OCI-LY1 (cell line): ENCODE measurements around the gene PAX9.

ENCODE experiments used
- H2AFZ ChIP-seq: fragments of 200-600 bp; sonication (generic), shearing (Covaris generic); 2 replicates; pipeline ENCODE4 v1.6.0; 2014; ENCODE audit warnings: antibody characterized with exemption, mild to moderate bottlenecking, low read length
- H3F3A ChIP-seq: fragments of 200-600 bp; sonication (generic), shearing (Covaris generic); 2 replicates; pipeline ENCODE4 v1.6.0; 2014; ENCODE audit warnings: mild to moderate bottlenecking, antibody characterized with exemption, low read length, moderate library complexity; ENCODE audit not compliant: insufficient read depth
- H3K27ac ChIP-seq: fragments of 200-600 bp; sonication (generic); 2 replicates; pipeline ENCODE4 v1.5.1; 2014; ENCODE audit warnings: low read length, mixed run types, mild to moderate bottlenecking, low read depth; ENCODE audit not compliant: poor library complexity, severe bottlenecking
- H3K27me3 ChIP-seq: fragments of 200-600 bp; sonication (generic); 2 replicates; pipeline ENCODE4 v1.6.0; 2014; ENCODE audit warnings: antibody characterized with exemption, mild to moderate bottlenecking, low read length, moderate library complexity; ENCODE audit not compliant: insufficient read depth
- H3K36me3 ChIP-seq: fragments of 200-600 bp; sonication (generic); 2 replicates; pipeline ENCODE4 v1.6.1; 2014; ENCODE audit warnings: mild to moderate bottlenecking, antibody characterized with exemption, low read length, moderate library complexity, mixed read lengths; ENCODE audit not compliant: insufficient read depth
- H3K4me1 ChIP-seq: fragments of 200-600 bp; sonication (generic); 2 replicates; pipeline ENCODE4 v1.5.1; 2014; ENCODE audit warnings: mild to moderate bottlenecking, low read length, moderate library complexity; ENCODE audit not compliant: insufficient read depth, severe bottlenecking
- H3K4me2 ChIP-seq: fragments of 200-600 bp; sonication (generic), shearing (Covaris generic); 2 replicates; pipeline ENCODE4 v1.6.1; 2014; ENCODE audit warnings: low read length
- H3K4me3 ChIP-seq: fragments of 200-600 bp; sonication (generic); 2 replicates; pipeline ENCODE4 v1.5.1; 2014; ENCODE audit warnings: low read length, low read depth, mild to moderate bottlenecking, mixed read lengths; ENCODE audit not compliant: poor library complexity, severe bottlenecking
- H3K79me2 ChIP-seq: fragments of 200-600 bp; shearing (Covaris generic); 2 replicates; pipeline ENCODE4 v1.6.1; 2016; ENCODE audit warnings: mixed run types, low read length, mixed read lengths; ENCODE audit not compliant: insufficient read depth
- H3K9ac ChIP-seq: fragments of 200-600 bp; sonication (generic), shearing (Covaris generic); 2 replicates; pipeline ENCODE4 v1.6.1; 2014; ENCODE audit warnings: mild to moderate bottlenecking, low read length, mixed read lengths
- H3K9me2 ChIP-seq: fragments of 200-600 bp; sonication (generic), shearing (Covaris generic); 2 replicates; pipeline ENCODE4 v1.6.1; 2014; ENCODE audit warnings: low read depth, mild to moderate bottlenecking, low read length, mixed read lengths
- H3K9me3 ChIP-seq: fragments of 200-600 bp; shearing (Covaris generic); 2 replicates; pipeline ENCODE4 v1.6.1; 2014; ENCODE audit warnings: low read length, mixed read lengths
- H4K20me1 ChIP-seq: fragments of 200-600 bp; sonication (generic), shearing (Covaris generic); 2 replicates; pipeline ENCODE4 v1.6.0; 2016; ENCODE audit warnings: mild to moderate bottlenecking, low read length; ENCODE audit not compliant: insufficient read depth
- EZH2 ChIP-seq: fragments of 200-600 bp; sonication (generic), shearing (Covaris generic); IDR thresholded peaks from 2 replicates; pipeline ENCODE4 v1.8.0; 2017; ENCODE audit warnings: borderline replicate concordance, mixed run types, mild to moderate bottlenecking, antibody characterized with exemption, low read length, moderate library complexity, mixed read lengths
- TF ChIP-seq, protein P1 (sequence below): fragments of 200-600 bp; sonication (generic), shearing (Covaris generic); IDR thresholded peaks from 2 replicates; pipeline ENCODE4 v1.5.1; 2017; ENCODE audit warnings: mild to moderate bottlenecking, antibody characterized with exemption, low read length, moderate library complexity, mixed read lengths

Gene PAX9

GRCh38 chr14:36647824-36648753 lies 13.6 kb upstream of the PAX9 start:
- H3K4me2 ChIP-seq: no peak overlapping the region
- H2AFZ ChIP-seq: no peak overlapping the region
- no peak overlapping the region for H3K27ac ChIP-seq
- no peaks in the 10 kb centered on the region for H3K9me3 ChIP-seq
- no peaks in the 10 kb centered on the region for H3F3A ChIP-seq
- no peaks in the 10 kb centered on the region for H3K4me1 ChIP-seq
- H4K20me1 ChIP-seq: no peaks in the 10 kb centered on the region
- H3K79me2 ChIP-seq: no peaks in the 10 kb centered on the region
- no peaks in the 10 kb centered on the region for H3K27me3 ChIP-seq
- no peaks in the 10 kb centered on the region for H3K9me2 ChIP-seq
- H3K36me3 ChIP-seq: no peaks in the 10 kb centered on the region
- no peak overlapping the region for H3K4me3 ChIP-seq
- no peak overlapping the region for H3K9ac ChIP-seq
- no peak for TF ChIP-seq EZH2
- TF ChIP-seq, protein P1, sequence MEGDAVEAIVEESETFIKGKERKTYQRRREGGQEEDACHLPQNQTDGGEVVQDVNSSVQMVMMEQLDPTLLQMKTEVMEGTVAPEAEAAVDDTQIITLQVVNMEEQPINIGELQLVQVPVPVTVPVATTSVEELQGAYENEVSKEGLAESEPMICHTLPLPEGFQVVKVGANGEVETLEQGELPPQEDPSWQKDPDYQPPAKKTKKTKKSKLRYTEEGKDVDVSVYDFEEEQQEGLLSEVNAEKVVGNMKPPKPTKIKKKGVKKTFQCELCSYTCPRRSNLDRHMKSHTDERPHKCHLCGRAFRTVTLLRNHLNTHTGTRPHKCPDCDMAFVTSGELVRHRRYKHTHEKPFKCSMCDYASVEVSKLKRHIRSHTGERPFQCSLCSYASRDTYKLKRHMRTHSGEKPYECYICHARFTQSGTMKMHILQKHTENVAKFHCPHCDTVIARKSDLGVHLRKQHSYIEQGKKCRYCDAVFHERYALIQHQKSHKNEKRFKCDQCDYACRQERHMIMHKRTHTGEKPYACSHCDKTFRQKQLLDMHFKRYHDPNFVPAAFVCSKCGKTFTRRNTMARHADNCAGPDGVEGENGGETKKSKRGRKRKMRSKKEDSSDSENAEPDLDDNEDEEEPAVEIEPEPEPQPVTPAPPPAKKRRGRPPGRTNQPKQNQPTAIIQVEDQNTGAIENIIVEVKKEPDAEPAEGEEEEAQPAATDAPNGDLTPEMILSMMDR: no peak

- H3K4me2 ChIP-seq: no peak overlapping the region
These were observed 11.6 kb upstream of the PAX9 start for GRCh38 chr14:36649872-36650650.

GRCh38 chr14:36652542-36653201 lies 9.0 kb upstream of the PAX9 start:
- Histone ChIP-seq H2AFZ (no peak overlapping the region), H4K20me1 (no peaks in the 10 kb centered on the region), H3K27me3 (no peaks in the 10 kb centered on the region)

More at GRCh38 chr14:36649872-36650650, 11.6 kb upstream of the PAX9 start:
- H3K9me3 ChIP-seq: no peaks in the 10 kb centered on the region
- no peaks in the 10 kb centered on the region for H3K4me1 ChIP-seq
- no peaks in the 10 kb centered on the region for H3K79me2 ChIP-seq
- no peak overlapping the region for H2AFZ ChIP-seq
- no peaks in the 10 kb centered on the region for H4K20me1 ChIP-seq
- H3K4me3 ChIP-seq: no peak overlapping the region
- no peak for TF ChIP-seq EZH2
- TF ChIP-seq, protein P1: no peak
- H3K9me2 ChIP-seq: no peaks in the 10 kb centered on the region
- no peaks in the 10 kb centered on the region for H3K27me3 ChIP-seq
- H3K9ac ChIP-seq: no peak overlapping the region
- no peaks in the 10 kb centered on the region for H3K36me3 ChIP-seq
- H3K27ac ChIP-seq: no peak overlapping the region
- no peaks in the 10 kb centered on the region for H3F3A ChIP-seq

More at GRCh38 chr14:36652542-36653201, 9.0 kb upstream of the PAX9 start:
- Histone ChIP-seq H3K9me3 (no peaks in the 10 kb centered on the region), H3K4me3 (no peak overlapping the region), H3F3A (no peaks in the 10 kb centered on the region), H3K9ac (no peak overlapping the region), H3K27ac (no peak overlapping the region), H3K4me2 (no peak overlapping the region), H3K9me2 (no peaks in the 10 kb centered on the region), H3K79me2 (no peaks in the 10 kb centered on the region), H3K4me1 (no peaks in the 10 kb centered on the region), H3K36me3 (no peaks in the 10 kb centered on the region)
- no peak for TF ChIP-seq EZH2
- TF ChIP-seq, protein P1: no peak
